ELF-1 (cell line): ENCODE results near the gene STK4.

Experiments
- DNase-seq: peaks from one replicate; pipeline ENCODE4 v3.0.0-alpha.2; 2016; ENCODE audit warnings: low read depth, low spot score

The STK4 gene

DNA sequence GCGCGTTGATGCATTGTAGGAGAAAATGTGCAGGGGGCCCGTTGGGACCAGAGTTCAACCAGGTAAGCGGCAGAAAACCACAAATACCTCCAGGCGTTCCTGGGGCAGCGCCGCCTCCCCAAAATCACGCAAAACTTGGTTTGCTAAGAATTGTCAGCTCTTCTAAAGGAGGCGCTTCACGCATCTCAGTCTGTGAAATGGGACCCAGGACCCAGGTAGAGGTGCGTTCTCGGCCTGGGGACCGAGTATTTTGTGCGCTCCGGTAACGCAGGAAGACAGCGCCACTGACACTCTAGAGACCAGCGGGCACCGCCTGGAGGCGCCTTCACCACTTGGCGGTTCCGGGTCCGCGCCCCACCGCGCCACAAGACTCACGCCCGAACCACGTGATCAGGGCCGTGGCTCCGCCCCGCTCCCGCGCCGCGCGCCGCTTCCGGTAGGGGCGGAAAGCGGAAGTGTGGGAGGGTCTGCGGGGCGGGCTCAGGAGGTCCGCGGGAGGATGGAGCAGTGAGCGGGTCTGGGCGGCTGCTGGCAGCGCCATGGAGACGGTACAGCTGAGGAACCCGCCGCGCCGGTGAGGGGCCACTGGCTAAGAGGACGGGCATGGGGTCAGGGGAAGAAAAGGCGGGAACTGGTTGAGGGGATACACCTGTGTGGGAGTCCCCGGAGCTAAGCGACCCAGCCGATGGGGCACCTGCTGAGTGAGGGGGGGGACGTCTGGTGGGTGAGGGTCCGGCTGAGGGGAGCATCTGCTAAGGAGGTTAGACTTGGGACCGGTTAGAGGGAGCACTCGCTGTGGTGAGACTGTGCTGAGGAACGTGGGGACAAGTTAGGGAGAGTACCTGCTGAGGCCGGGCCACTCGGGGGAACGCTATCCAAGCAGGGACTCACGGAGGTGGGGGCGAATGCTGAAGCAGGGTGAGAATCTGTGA is at the start of gene STK4:
Gene STK4 (plus strand): TSS at position 483 of the 932 bp plus-strand sequence. CDS start 57 bp downstream, at position 540.
- peak; percentile 98 for DNase-seq

GRCh38 chr20:44916586-44916985 is 49.7 kb upstream of the STK4 start:
- DNase-seq: no peak

DNA sequence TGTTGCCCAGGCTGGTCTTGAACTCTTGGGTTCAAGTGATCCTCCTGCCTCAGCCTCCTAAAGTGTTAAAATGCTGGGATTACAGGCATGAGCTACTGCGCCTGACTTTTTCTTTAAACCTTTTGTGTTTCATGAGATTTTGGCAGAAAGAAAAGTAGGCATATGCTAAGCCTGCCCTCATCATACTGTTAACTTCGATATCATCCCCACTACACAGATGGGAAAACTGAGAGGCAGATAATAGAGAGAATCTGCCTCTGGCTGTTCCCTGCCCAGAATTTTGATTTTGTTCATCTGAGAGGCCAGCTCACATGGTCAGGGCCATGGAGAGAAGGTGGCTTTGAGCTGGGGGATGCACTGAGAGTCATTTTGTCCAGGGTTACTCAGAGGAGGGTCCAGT is 48.9 kb upstream of the STK4 start:
- DNase-seq: no peak

- DNase-seq: no peak
Measured at GRCh38 chr20:44918342-44918741, 48.0 kb upstream of the STK4 start.

DNA sequence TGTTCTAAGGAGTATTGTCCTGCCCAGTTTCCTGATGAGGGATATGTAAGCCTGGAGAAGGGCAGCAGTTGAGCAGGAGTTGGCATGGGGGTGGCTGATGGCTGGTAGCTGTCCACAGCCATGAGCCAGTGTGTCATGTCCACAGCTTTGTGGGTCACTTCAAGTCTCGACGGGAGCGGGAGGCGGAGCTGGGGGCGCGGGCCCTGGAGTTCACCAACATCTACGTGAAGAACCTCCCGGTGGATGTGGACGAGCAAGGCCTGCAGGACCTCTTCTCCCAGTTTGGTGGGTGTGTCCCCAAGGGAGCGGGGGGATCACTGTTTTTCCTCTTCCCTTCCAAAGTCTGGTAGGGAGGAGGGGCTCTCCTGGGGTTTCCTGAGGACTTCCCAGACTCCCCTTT is 47.6 kb upstream of the STK4 start:
- no peak for DNase-seq

DNA sequence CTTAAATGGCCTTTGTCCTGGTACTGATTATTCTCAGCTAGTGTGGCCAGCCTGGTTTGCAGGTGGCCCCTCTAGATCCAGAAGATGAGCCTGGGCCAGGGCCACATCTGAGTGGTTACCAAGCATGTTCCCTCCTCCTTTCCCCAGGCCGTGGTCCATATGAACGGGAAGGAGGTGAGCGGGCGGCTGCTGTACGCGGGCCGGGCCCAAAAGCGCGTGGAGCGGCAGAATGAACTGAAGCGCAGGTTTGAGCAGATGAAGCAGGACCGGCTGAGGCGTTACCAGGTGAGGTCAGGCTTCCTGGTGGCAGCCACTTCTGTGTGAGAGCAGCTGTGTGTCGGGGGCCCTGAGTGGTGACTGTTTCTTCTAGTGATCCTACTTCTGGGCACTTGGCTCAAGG is 44.9 kb upstream of the STK4 start:
- DNase-seq: no peak

DNA sequence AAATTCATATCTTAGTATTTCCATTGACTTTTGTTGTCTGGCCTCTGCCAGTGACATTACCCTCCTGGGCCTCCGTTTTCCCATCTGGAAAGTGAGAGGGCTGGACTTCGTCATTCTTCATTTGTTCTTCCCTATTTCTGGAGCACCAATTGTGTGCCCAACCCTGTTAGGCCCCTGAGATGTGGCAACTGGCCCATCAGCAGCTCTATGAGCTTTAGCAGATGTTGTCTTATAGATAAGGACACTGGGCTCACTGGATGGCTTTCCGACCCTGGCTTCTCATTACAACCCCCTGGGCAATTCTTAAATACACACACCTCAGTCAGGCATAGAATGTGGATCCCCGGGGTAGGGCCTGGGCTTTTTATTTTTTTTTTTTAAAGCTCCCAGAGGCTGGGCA is 41.8 kb upstream of the STK4 start:
- no peak for DNase-seq

- DNase-seq: no peak
Measured at GRCh38 chr20:44928595-44928994, 37.7 kb upstream of the STK4 start.

DNA sequence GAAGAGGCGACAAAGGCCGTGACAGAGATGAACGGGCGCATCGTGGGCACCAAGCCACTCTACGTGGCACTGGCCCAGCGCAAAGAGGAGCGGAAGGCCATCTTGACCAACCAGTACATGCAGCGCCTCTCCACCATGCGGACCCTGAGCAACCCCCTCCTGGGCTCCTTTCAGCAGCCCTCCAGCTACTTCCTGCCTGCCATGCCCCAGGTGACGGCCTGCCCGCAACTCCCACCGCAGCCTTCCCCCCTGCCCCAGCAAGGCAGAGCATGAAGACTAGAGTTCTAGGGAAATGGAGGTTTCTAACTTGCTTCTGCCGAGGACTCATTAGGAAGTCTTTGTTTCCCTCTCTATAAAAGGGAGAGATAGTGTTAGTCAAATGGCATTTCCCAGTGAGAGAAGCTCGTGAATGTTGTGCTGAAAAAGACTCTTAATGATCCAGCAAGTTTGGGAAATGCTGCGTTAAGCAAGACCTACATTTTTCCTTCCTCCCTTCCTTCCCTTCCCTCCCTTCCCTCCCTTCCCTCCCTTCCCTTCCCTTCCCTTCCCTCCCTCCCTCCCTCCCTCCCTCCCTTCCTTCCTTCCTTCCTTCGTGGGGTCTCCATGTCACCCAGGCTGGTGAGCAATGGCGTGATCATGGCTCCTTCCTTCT is 35.7 kb upstream of the STK4 start:
- no peak for DNase-seq

GRCh38 chr20:44931911-44932310 is 34.4 kb upstream of the STK4 start:
- no peak for DNase-seq

- no peak for DNase-seq
Measured at GRCh38 chr20:44932916-44933315, 33.4 kb upstream of the STK4 start.

DNA sequence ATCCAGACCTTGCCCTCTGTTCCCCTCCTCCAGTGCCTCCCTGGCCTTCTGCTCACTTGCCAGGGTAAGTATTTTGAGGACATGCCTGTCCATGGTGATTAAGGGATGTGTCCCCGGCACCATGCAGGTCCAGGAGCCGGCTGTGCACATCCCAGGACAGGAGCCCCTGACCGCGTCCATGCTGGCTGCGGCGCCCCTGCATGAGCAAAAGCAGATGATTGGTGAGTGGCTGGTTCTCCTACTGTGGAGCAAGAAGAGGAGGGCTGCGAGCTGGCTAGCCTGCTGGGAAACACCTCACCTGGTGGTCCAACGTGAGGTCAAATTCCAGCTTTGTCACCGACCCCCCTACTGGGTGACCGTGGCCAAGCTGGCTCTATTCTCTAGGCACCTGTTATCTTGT is 29.8 kb upstream of the STK4 start:
- no peak for DNase-seq

GRCh38 chr20:44938637-44939036 is 27.7 kb upstream of the STK4 start:
- DNase-seq: no peak

- no peak for DNase-seq
Measured at GRCh38 chr20:44941120-44941691, 25.1 kb upstream of the STK4 start.

GRCh38 chr20:44942264-44942973 is 23.9 kb upstream of the STK4 start:
- DNase-seq: peak; percentile 13

DNA sequence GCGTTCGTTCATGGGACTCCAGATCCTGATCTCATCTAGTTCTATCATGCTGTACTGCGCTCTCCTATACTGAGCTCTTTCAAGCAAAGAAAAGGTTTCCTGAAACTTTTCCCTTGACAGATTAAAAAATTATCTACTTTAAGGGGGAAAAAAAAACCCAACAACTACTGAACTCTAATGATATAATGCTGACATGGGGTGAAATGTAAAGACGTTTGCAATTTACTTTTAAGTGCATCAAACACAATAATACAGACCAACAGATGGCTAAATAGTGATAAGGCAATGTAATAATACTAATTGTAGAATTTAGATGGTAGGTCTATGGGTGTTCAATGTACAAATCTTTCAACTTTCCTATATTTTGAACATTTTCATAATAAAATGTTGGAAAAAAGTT is 22.5 kb upstream of the STK4 start:
- DNase-seq: no peak

GRCh38 chr20:44945261-44945660 is 21.1 kb upstream of the STK4 start:
- no peak for DNase-seq

GRCh38 chr20:44946271-44946852 is 19.9 kb upstream of the STK4 start:
- DNase-seq: no peak

GRCh38 chr20:44948107-44948506 is 18.2 kb upstream of the STK4 start:
- no peak for DNase-seq

- DNase-seq: no peak
Measured at GRCh38 chr20:44948513-44948912, 17.8 kb upstream of the STK4 start.

DNA sequence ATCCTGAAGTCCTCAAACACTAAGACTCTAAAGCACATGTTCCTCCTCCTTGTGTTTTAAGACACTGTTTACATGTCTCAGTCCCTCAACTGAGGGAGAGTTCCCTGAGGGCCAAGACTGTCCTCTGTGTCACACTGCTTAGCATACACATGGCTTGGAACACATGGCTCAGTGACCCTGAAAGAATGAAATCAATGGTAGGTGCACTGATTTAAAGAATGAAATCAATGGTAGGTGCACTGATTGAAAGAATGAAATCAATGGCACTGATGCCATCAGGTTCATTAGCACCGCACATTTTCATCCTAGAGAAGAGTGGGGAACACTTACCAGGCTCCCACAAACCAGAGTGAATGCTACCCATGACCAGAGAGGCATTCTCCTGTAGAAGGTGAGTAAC is 15.9 kb upstream of the STK4 start:
- no peak for DNase-seq

DNA sequence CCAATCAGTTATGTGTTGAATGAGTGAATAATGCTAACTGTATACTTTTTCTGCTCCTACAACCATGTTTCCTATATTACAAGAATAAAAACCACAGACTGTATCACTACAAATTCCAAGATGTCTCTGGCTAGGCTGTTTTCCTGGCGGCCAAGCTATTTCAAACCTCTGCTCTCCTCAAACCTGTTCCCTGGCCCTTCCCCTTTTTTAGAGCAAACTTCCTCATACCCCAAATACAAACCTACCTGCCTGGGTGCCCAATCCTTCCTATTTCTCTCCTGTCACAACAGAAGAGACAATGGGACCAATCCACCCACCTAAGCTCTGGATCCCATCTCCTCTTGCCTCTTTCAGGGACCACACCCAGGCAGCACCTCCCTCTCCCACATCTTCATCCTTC is 13.6 kb upstream of the STK4 start:
- no peak for DNase-seq
